Measurements from ENCODE around the gene GLB1L2.

- TF ChIP-seq CTCF (IDR thresholded peaks at IDR 0.05 in 8 of 11, conservative IDR thresholded peaks at IDR 0.05 in 3 of 11) (no peak), POLR2AphosphoS5 (IDR thresholded peaks at IDR 0.05) (no peak)
These were observed 52.6 kb downstream of the GLB1L2 start for GRCh38 chr11:134384406-134384805.

Data from spleen (tissue), 7 donors.